Middle frontal gyrus (tissue), 1 donor: Measurements from ENCODE around the gene RPN1.

Experiments used
- DNase-seq: peaks from one replicate; pipeline ENCODE4 v3.0.0-alpha.2; 2015; ENCODE audit warnings: low spot score; ENCODE audit errors: extremely low spot score

RPN1 gene

GRCh38 chr3:128581566-128581965 is 69.1 kb downstream of the RPN1 start:
- no peak for DNase-seq

- no peak for DNase-seq
Observed at GRCh38 chr3:128579927-128580326, 70.7 kb downstream of the RPN1 start.

GRCh38 chr3:128578346-128578745 is 72.3 kb downstream of the RPN1 start:
- no peak for DNase-seq

GRCh38 chr3:128577711-128578110 is 72.9 kb downstream of the RPN1 start:
- DNase-seq = no peak

- DNase-seq = no peak
Observed at GRCh38 chr3:128576290-128576689, 74.3 kb downstream of the RPN1 start.

GRCh38 chr3:128575777-128576176 is 74.8 kb downstream of the RPN1 start:
- no peak for DNase-seq

GRCh38 chr3:128573707-128574162 is 76.9 kb downstream of the RPN1 start:
- no peak for DNase-seq

GRCh38 chr3:128573160-128573559 is 77.5 kb downstream of the RPN1 start:
- DNase-seq = no peak

- DNase-seq = no peak
Observed at GRCh38 chr3:128572644-128573105, 77.9 kb downstream of the RPN1 start.

- no peak for DNase-seq
Observed at GRCh38 chr3:128572013-128572412, 78.6 kb downstream of the RPN1 start.
